ENCODE results near the gene TRIP11. TPM values are rescaled to one million over a fixed set of nuclear protein-coding genes. Genes with fewer than 3 reads are reported as not detected.

Gene TRIP11
- total RNA-seq, 1 donor from 2014 or later: 37.0 TPM

GRCh38 chr14:91998667-91999570 lies 40.9 kb downstream of the TRIP11 start:
- peak overlapping the region; percentile 51 for H3K4me3 Mint-ChIP-seq (ENCODE audit: low read depth)
- DNase-seq (ENCODE audit: low spot score): no peak
- peaks cover 40% of the 10 kb centered on the region for H3K4me1 Mint-ChIP-seq (ENCODE audit: low read depth)
- no peaks in the 10 kb centered on the region for H3K9me3 Mint-ChIP-seq
- H3K27me3 Mint-ChIP-seq (ENCODE audit: low read depth): no peaks in the 10 kb centered on the region
- H3K27ac Mint-ChIP-seq: peak overlapping the region; percentile 81
- intact Hi-C loops (cut with micrococcal nuclease): loop anchor here (5.0 kb wide), 2 partner anchors 52 to 347 kb away; partner anchors contain the start of gene FBLN5
- peaks cover 56% of the 10 kb centered on the region for H3K36me3 Mint-ChIP-seq (ENCODE audit: low read depth)

- no peak for DNase-seq (ENCODE audit: low spot score)
- peak overlapping the region; percentile 10 for H3K27ac Mint-ChIP-seq
- peaks cover 32% of the 10 kb centered on the region for H3K4me1 Mint-ChIP-seq (ENCODE audit: low read depth)
- H3K27me3 Mint-ChIP-seq (ENCODE audit: low read depth): no peaks in the 10 kb centered on the region
- H3K9me3 Mint-ChIP-seq: no peaks in the 10 kb centered on the region
- intact Hi-C loops (cut with micrococcal nuclease): loop anchor here (5.0 kb wide), 2 partner anchors 50 to 345 kb away; partner anchors contain the start of gene FBLN5
- H3K4me3 Mint-ChIP-seq (ENCODE audit: low read depth): no peak overlapping the region
- peaks cover 51% of the 10 kb centered on the region for H3K36me3 Mint-ChIP-seq (ENCODE audit: low read depth)
These were observed 42.4 kb downstream of the TRIP11 start for GRCh38 chr14:91997492-91997891.

DNA sequence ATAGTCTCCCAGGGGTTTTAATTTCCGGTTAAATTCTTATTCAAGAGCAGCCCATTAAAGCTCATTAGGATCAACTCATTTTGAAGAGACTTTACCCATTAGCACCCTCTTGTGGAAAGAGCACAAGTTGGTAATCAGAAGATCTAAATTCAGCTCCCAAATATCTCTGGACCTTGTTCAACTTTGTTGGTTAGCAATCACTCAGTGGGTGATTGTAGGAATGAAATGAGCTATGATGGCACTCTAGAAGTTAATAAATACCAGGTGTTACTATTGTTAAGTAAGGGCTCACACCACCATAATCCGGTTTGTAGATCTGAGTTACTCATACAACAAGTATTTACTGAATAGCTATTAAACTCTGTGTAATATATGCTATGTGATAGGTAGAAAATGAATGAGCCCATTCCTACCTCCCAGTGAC lies 42.9 kb downstream of the TRIP11 start:
- Mint-ChIP-seq H3K4me3 (ENCODE audit: low read depth) (no peak overlapping the region), H3K27me3 (ENCODE audit: low read depth) (no peaks in the 10 kb centered on the region), H3K9me3 (no peaks in the 10 kb centered on the region), H3K4me1 (ENCODE audit: low read depth) (peaks cover 32% of the 10 kb centered on the region), H3K27ac (no peak overlapping the region), H3K36me3 (ENCODE audit: low read depth) (peaks cover 53% of the 10 kb centered on the region)
- no peak for DNase-seq (ENCODE audit: low spot score)
- intact Hi-C loops (cut with micrococcal nuclease): loop anchor here (5.0 kb wide), 2 partner anchors 50 to 345 kb away; partner anchors contain the start of gene FBLN5

DNA sequence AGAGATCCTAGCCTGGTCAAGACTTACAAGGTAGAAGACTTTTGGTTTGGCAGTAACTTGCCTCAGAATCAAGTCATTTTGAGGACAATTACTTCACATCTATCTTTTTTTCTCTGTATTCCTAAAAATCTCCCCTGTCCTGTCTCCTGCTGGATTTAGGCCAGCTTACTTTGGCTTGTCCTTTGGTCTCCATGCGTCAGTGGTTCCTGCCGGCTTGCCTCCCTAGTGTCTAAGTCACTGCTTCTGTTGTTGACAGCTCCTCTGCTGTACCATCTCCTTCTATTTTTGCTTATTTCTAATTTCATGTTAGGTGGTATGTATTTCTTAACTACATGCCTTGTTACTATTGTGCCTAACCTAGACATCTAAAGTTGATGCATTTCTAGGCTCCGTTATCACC lies 52.7 kb downstream of the TRIP11 start:
- Mint-ChIP-seq H3K9me3 (no peaks in the 10 kb centered on the region), H3K4me1 (ENCODE audit: low read depth) (peaks cover 13% of the 10 kb centered on the region), H3K4me3 (ENCODE audit: low read depth) (no peak overlapping the region), H3K27ac (no peak overlapping the region), H3K36me3 (ENCODE audit: low read depth) (peaks cover 81% of the 10 kb centered on the region), H3K27me3 (ENCODE audit: low read depth) (no peaks in the 10 kb centered on the region)
- DNase-seq (ENCODE audit: low spot score): no peak
- intact Hi-C loops (cut with micrococcal nuclease): no loop called here

GRCh38 chr14:91985521-91986255 lies 54.2 kb downstream of the TRIP11 start:
- DNase-seq (ENCODE audit: low spot score): no peak
- intact Hi-C loops (cut with micrococcal nuclease): no loop called here
- Mint-ChIP-seq H3K4me1 (ENCODE audit: low read depth) (peaks cover 13% of the 10 kb centered on the region), H3K27me3 (ENCODE audit: low read depth) (no peaks in the 10 kb centered on the region), H3K36me3 (ENCODE audit: low read depth) (peaks cover 71% of the 10 kb centered on the region), H3K27ac (no peak overlapping the region), H3K9me3 (no peaks in the 10 kb centered on the region), H3K4me3 (ENCODE audit: low read depth) (no peak overlapping the region)

DNA sequence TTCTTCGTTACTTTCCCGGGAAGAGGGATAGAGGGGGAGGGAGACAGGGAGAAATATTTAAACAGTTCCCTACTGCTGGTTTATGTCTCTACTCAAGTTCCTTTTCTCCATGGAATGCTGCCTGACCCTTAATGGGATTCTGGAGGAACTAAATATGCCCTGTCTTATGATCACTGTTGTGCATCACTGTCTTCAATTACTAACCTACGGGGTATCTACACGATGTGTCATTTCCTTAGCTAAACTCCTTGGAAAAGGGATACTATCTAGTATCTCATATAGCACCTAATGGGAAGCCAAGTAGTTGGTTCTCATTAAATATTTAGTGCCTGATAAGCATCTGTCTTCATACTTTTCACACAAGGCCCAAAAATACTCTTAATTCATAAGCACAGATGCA lies 54.9 kb downstream of the TRIP11 start:
- Mint-ChIP-seq H3K27ac (no peak overlapping the region), H3K4me3 (ENCODE audit: low read depth) (no peak overlapping the region), H3K27me3 (ENCODE audit: low read depth) (no peaks in the 10 kb centered on the region), H3K9me3 (no peaks in the 10 kb centered on the region), H3K36me3 (ENCODE audit: low read depth) (peaks cover 76% of the 10 kb centered on the region), H3K4me1 (ENCODE audit: low read depth) (peaks cover 19% of the 10 kb centered on the region)
- DNase-seq (ENCODE audit: low spot score): no peak
- intact Hi-C loops (cut with micrococcal nuclease): no loop called here

DNA sequence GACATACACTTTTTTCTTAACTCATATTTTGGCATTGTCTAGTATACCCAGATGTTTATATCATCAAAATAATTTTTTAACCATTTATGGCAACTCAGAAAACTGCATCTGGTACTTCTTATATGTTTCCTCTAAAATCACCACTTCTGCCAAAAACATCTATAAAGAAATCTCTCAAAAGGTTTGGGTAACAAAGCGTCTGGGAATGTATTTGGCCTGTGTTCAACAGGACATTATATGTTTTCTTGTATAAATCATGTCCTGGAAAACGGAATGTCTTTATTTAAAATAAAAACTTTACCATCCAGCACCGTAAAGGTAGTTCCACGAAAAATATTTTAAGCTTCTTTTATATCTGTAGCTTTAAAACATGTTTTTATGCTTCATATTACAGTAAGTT lies 56.3 kb downstream of the TRIP11 start:
- no peaks in the 10 kb centered on the region for H3K27me3 Mint-ChIP-seq (ENCODE audit: low read depth)
- no peaks in the 10 kb centered on the region for H3K9me3 Mint-ChIP-seq
- H3K4me1 Mint-ChIP-seq (ENCODE audit: low read depth): peaks cover 32% of the 10 kb centered on the region
- no peak overlapping the region for H3K27ac Mint-ChIP-seq
- intact Hi-C loops (cut with micrococcal nuclease): loop anchor here (5.0 kb wide), 1 partner anchor 111 kb away; no protein-coding TSS in a partner anchor
- peaks cover 68% of the 10 kb centered on the region for H3K36me3 Mint-ChIP-seq (ENCODE audit: low read depth)
- DNase-seq (ENCODE audit: low spot score): no peak
- H3K4me3 Mint-ChIP-seq (ENCODE audit: low read depth): no peak overlapping the region

- peak overlapping the region; percentile 17 for H3K27ac Mint-ChIP-seq
- H3K27me3 Mint-ChIP-seq (ENCODE audit: low read depth): no peaks in the 10 kb centered on the region
- H3K4me3 Mint-ChIP-seq (ENCODE audit: low read depth): no peak overlapping the region
- peaks cover 42% of the 10 kb centered on the region for H3K4me1 Mint-ChIP-seq (ENCODE audit: low read depth)
- intact Hi-C loops (cut with micrococcal nuclease): loop anchor here (1.0 to 5.0 kb wide), 3 partner anchors 12 to 108 kb away; no protein-coding TSS in a partner anchor
- DNase-seq (ENCODE audit: low spot score): no peak
- no peaks in the 10 kb centered on the region for H3K9me3 Mint-ChIP-seq
- peaks cover 55% of the 10 kb centered on the region for H3K36me3 Mint-ChIP-seq (ENCODE audit: low read depth)
These were observed 59.7 kb downstream of the TRIP11 start for GRCh38 chr14:91980157-91980556.

DNA sequence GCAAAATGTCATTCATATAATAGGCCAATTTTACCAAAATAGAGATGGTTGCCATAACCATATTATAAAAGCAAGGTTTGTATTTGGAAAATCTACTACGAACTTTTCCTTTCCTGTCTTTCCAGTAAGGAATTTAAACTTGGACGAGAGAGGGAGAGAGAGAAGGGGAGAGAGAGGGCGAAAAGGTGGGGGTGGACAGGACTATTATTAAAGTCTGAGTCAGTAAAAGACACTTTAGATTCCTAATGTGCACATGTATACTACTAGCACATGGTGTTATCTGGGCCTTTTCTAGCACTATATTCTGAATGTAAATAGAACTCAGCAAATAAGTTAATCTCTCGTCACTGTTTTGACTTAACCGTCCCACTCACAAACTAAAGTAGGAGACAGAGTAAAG lies 62.0 kb downstream of the TRIP11 start:
- H3K27ac Mint-ChIP-seq: no peak overlapping the region
- peaks cover 39% of the 10 kb centered on the region for H3K4me1 Mint-ChIP-seq (ENCODE audit: low read depth)
- H3K36me3 Mint-ChIP-seq (ENCODE audit: low read depth): peaks cover 46% of the 10 kb centered on the region
- DNase-seq (ENCODE audit: low spot score): no peak
- H3K9me3 Mint-ChIP-seq: no peaks in the 10 kb centered on the region
- intact Hi-C loops (cut with micrococcal nuclease): loop anchor here (2.0 kb wide), 1 partner anchor 17 kb away; no protein-coding TSS in a partner anchor
- no peaks in the 10 kb centered on the region for H3K27me3 Mint-ChIP-seq (ENCODE audit: low read depth)
- H3K4me3 Mint-ChIP-seq (ENCODE audit: low read depth): no peak overlapping the region

DNA sequence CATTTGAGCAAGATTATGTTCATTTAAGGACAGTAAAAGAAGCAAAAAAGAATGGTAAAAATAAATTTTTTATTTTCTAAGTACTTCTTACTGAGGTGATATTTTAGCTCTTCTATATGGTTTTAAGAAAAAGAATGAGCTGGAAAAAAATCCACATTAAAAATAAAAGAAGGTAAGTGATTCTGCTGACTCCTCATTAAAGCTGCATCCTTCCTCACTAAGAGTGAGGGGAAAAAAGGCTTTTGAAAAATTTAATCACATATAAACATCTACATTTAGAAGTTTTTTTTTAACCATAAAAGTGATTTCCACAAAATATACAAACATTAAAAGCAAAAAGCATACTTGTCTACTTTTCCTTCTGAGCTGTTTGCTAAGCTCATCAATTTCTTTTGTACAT lies 64.1 kb downstream of the TRIP11 start:
- no peak for DNase-seq (ENCODE audit: low spot score)
- intact Hi-C loops (cut with micrococcal nuclease): loop anchor here (2.0 kb wide), 1 partner anchor 15 kb away; no protein-coding TSS in a partner anchor
- no peak overlapping the region for H3K27ac Mint-ChIP-seq
- no peaks in the 10 kb centered on the region for H3K27me3 Mint-ChIP-seq (ENCODE audit: low read depth)
- no peak overlapping the region for H3K4me3 Mint-ChIP-seq (ENCODE audit: low read depth)
- H3K9me3 Mint-ChIP-seq: no peaks in the 10 kb centered on the region
- H3K4me1 Mint-ChIP-seq (ENCODE audit: low read depth): peaks cover 38% of the 10 kb centered on the region
- H3K36me3 Mint-ChIP-seq (ENCODE audit: low read depth): peaks cover 53% of the 10 kb centered on the region

DNA sequence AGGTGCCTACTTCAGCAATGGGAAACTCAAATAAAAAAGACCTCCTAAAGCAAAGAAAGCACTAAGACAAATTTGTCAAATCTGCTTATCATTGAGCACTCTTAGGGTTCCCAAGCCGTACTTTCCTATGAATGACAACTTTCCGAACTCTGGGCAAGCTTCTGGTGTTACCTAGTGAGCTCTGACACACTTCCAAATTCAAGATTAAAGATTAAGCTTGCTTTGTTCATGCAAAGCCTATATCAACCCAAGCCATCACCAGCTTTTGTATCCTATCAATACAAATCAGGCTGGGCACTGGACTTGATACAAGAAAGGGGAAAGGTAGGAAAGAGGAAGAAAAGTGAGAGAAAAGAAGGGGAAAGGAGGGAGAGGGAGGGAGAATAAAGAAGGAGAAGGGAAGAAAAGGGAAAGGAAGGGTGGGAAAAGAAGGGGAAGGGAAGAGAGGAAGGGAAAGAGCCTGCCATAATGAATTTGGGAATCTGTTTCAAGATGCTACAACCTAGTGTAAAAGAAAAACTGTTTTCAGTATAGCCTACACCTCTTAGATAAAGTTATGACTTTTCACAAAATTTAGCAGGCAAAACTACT lies 68.6 kb downstream of the TRIP11 start:
- H3K4me1 Mint-ChIP-seq (ENCODE audit: low read depth): peaks cover 15% of the 10 kb centered on the region
- no peak overlapping the region for H3K4me3 Mint-ChIP-seq (ENCODE audit: low read depth)
- no peak overlapping the region for H3K27ac Mint-ChIP-seq
- DNase-seq (ENCODE audit: low spot score): no peak
- H3K36me3 Mint-ChIP-seq (ENCODE audit: low read depth): peaks cover 52% of the 10 kb centered on the region
- intact Hi-C loops (cut with micrococcal nuclease): no loop called here
- no peaks in the 10 kb centered on the region for H3K27me3 Mint-ChIP-seq (ENCODE audit: low read depth)
- H3K9me3 Mint-ChIP-seq: no peaks in the 10 kb centered on the region

DNA sequence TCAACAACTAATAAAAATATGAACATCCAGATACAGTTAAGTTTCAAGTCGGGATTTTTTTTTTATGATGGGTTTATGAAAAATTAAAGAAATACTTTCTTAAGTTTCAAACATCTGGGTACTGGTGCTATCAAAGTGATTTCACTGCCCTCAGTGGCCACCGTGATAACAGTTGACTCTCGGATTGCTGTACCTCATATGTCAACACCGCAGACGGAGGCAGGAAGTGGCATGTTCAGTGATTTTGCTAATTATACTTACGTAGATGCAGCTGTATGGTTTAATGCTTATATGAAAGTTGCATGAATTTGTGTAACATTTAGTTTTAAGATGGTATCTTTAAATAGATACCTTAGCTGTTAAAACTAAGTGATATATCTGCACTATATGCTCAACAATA lies 71.6 kb downstream of the TRIP11 start:
- H3K36me3 Mint-ChIP-seq (ENCODE audit: low read depth): peaks cover 41% of the 10 kb centered on the region

More for the DNA sequence above, 71.6 kb downstream of the TRIP11 start:
- intact Hi-C loops (cut with micrococcal nuclease): loop anchor here (1.0 to 5.0 kb wide), 2 partner anchors 12 to 96 kb away; no protein-coding TSS in a partner anchor
- Mint-ChIP-seq H3K4me1 (ENCODE audit: low read depth) (peaks cover 18% of the 10 kb centered on the region), H3K9me3 (no peaks in the 10 kb centered on the region), H3K27ac (peak overlapping the region; percentile 63), H3K27me3 (ENCODE audit: low read depth) (no peaks in the 10 kb centered on the region), H3K4me3 (ENCODE audit: low read depth) (no peak overlapping the region)
- DNase-seq (ENCODE audit: low spot score): no peak

Measured in activated T-helper 2 cell treated with anti-CD3 and anti-CD28 coated beads, Interferon-gamma antibody, Interleukin-2, Interleukin-4, amounts not matched to agents 10 μg/mL and 5 μg/mL and 100 μg/mL, durations not matched to agents 14 hours and 24 hours and 36 hours (primary cell).